ENCODE results near the gene OR51E2. TPM values are rescaled to one million over a fixed set of nuclear protein-coding genes. Genes with fewer than 3 reads are reported as not detected.

The OR51E2 gene
- total RNA-seq, 4 donors from 2014 or later: 0.37 to 10.3 (median 2.0) TPM

DNA sequence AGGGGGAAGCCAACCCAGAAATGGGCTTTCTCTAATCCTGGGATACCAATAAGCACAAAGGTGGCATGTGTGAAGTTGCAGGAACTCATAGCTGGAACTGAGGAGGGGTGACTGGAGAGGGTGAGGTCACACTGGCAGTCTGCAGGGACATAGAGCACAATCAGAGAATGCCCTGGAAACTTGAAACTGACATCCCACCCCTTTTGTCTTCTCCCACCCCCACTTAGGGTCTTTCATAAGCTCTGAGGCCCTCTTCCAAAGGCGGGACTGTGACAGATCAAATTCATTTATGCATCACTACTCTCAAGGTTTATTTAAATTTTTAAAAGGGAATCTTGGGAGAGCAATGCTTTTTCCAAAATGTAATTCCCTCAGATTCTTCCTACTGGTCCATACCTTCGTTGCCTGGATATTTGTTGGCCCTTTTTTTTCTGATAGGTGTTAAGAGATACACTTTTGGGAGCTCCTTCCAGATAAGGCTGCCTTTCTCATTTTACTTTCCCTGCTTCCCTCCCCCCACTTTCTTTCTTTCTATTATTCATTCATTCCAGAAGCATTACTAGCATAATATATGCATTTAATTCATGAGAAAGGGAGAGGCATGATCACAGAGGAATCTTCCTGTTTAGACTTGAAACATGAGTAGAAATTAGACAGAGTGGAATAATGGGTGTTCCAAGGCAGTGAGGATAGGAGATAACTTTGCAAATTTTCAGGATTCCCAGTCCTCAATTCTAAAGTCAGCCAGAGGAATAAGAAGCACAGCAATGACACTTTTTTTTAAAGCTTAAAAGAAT lies 14.8 kb downstream of the OR51E2 start:
- Histone ChIP-seq H3K27ac (no peak overlapping the region), H3K9me3 (no peaks in the 10 kb centered on the region), H3K4me1 (no peaks in the 10 kb centered on the region), H3K36me3 (no peaks in the 10 kb centered on the region), H3K4me3 (no peak overlapping the region), H3K27me3 (no peaks in the 10 kb centered on the region)
- intact Hi-C loops (cut with DNase I; ENCODE audit: low total_unique reads): no loop called here
- in situ Hi-C loops (cut with MboI; ENCODE audit: low pct_ligation_motif_present in 1 of 4, low pct_unique_long_range_greater_than_20kb in 1 of 4, low sequenced_read_pairs in 3 of 4): no loop called here
- 69 to 78% methylated on average over 2 of the region's 2 CpGs for WGBS, 2 donors (ENCODE audit: low coverage in 1 of 2)
- TF ChIP-seq, protein P1, sequence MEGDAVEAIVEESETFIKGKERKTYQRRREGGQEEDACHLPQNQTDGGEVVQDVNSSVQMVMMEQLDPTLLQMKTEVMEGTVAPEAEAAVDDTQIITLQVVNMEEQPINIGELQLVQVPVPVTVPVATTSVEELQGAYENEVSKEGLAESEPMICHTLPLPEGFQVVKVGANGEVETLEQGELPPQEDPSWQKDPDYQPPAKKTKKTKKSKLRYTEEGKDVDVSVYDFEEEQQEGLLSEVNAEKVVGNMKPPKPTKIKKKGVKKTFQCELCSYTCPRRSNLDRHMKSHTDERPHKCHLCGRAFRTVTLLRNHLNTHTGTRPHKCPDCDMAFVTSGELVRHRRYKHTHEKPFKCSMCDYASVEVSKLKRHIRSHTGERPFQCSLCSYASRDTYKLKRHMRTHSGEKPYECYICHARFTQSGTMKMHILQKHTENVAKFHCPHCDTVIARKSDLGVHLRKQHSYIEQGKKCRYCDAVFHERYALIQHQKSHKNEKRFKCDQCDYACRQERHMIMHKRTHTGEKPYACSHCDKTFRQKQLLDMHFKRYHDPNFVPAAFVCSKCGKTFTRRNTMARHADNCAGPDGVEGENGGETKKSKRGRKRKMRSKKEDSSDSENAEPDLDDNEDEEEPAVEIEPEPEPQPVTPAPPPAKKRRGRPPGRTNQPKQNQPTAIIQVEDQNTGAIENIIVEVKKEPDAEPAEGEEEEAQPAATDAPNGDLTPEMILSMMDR (IDR thresholded peaks at IDR 0.05): no peak
- TF ChIP-seq POLR2A (IDR thresholded peaks at IDR 0.05): no peak
- no peak for TF ChIP-seq POLR2AphosphoS5 (IDR thresholded peaks at IDR 0.05)
- TF ChIP-seq EP300 (IDR thresholded peaks at IDR 0.05; ENCODE audit: low read depth): no peak
- no peak for DNase-seq

DNA sequence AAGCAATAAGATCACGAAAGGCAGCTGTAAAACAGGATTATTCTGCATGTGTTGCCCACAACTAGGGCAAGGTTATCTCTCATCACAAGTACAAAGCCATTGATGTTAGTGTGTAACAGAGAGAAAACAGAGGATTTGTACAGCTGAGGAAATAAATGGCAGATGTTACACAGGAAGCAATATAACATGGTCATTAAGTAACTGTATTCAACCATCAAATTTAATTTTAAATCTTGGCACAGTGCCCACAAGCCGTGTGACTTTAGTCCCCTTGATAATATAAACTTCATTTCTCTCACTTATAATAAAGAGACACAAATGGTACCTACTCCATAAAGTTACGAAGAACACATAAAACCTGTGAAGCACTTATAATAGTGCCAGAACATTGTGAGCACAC lies 17.3 kb downstream of the OR51E2 start:
- intact Hi-C loops (cut with DNase I; ENCODE audit: low total_unique reads): no loop called here

DNA sequence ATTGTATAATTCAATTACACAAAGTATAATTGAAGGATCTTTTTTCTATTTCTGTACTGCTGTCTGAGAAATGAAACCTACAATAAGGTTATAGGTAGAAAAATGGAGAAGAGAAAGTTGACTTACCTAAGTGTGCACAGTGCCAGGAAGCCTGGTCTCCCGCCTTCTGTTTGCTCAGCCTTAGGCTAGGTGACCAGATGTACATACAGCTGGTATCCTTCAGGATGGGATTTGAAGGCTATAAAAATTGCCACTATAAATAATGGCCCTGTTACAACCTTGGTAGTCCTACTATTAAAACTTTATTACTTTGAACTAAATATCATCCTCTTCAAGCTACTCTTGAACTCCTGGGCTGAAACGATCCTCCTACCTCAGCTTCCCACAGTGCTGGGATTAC lies 19.7 kb downstream of the OR51E2 start:
- H3K4me1 ChIP-seq: no peaks in the 10 kb centered on the region
- DNase-seq: no peak
- in situ Hi-C loops (cut with MboI; ENCODE audit: low pct_ligation_motif_present in 1 of 4, low pct_unique_long_range_greater_than_20kb in 1 of 4, low sequenced_read_pairs in 3 of 4) (no loop called here), intact Hi-C loops (cut with DNase I; ENCODE audit: low total_unique reads) (no loop called here)
- TF ChIP-seq, protein P1 (IDR thresholded peaks at IDR 0.05): no peak
- TF ChIP-seq POLR2AphosphoS5 (IDR thresholded peaks at IDR 0.05) (peak in 2 of 3 donors; percentile 45 to 50), EP300 (IDR thresholded peaks at IDR 0.05; ENCODE audit: low read depth) (no peak), POLR2A (IDR thresholded peaks at IDR 0.05) (no peak)
- no peaks in the 10 kb centered on the region for H3K27me3 ChIP-seq
- H3K36me3 ChIP-seq: no peaks in the 10 kb centered on the region
- no peak overlapping the region for H3K4me3 ChIP-seq
- 33 to 40% methylated on average over 2 of the region's 2 CpGs for WGBS, 2 donors (ENCODE audit: low coverage in 1 of 2)
- H3K27ac ChIP-seq: no peak overlapping the region
- no peaks in the 10 kb centered on the region for H3K9me3 ChIP-seq

More for the DNA sequence above, 17.3 kb downstream of the OR51E2 start:
- 17 to 29% methylated on average over 3 of the region's 3 CpGs for WGBS, 2 donors (ENCODE audit: low coverage in 1 of 2)
- Histone ChIP-seq H3K27me3 (no peaks in the 10 kb centered on the region), H3K9me3 (no peaks in the 10 kb centered on the region), H3K27ac (no peak overlapping the region), H3K4me3 (no peak overlapping the region), H3K4me1 (no peaks in the 10 kb centered on the region), H3K36me3 (no peaks in the 10 kb centered on the region)
- TF ChIP-seq POLR2AphosphoS5 (IDR thresholded peaks at IDR 0.05) (no peak), EP300 (IDR thresholded peaks at IDR 0.05; ENCODE audit: low read depth) (no peak)
- in situ Hi-C loops (cut with MboI; ENCODE audit: low pct_ligation_motif_present in 1 of 4, low pct_unique_long_range_greater_than_20kb in 1 of 4, low sequenced_read_pairs in 3 of 4): no loop called here
- no peak for DNase-seq

DNA sequence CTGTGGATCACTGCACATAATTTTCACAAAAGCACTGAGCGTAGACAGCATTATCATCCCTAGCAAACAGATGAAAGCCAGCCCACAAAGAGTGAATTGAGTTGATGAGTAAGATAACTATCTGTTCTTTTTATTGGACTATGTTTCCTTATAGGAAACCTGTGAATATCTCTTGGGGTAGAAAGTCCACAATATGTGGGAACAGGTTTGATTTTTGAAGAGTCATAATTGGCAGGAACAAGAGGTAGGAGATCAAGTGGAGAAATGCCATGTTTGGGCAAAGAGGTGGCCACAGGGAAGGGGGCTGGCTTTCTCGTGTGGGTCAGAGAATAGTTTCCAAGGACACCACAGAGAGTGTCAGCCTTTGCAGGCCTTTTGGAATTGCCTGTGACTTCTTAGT lies 23.9 kb downstream of the OR51E2 start:
- no peaks in the 10 kb centered on the region for H3K36me3 ChIP-seq
- in situ Hi-C loops (cut with MboI; ENCODE audit: low pct_ligation_motif_present in 1 of 4, low pct_unique_long_range_greater_than_20kb in 1 of 4, low sequenced_read_pairs in 3 of 4) (no loop called here), intact Hi-C loops (cut with DNase I; ENCODE audit: low total_unique reads) (no loop called here)
- H3K27me3 ChIP-seq: no peaks in the 10 kb centered on the region
- H3K27ac ChIP-seq: no peak overlapping the region
- WGBS, 2 donors (ENCODE audit: low coverage in 1 of 2): 76 to 82% methylated on average over 2 of the region's 2 CpGs
- no peak for DNase-seq
- H3K4me1 ChIP-seq: no peaks in the 10 kb centered on the region
- no peak overlapping the region for H3K4me3 ChIP-seq
- H3K9me3 ChIP-seq: no peaks in the 10 kb centered on the region
- TF ChIP-seq EP300 (IDR thresholded peaks at IDR 0.05; ENCODE audit: low read depth) (no peak), POLR2A (IDR thresholded peaks at IDR 0.05) (no peak), POLR2AphosphoS5 (IDR thresholded peaks at IDR 0.05) (no peak)
- TF ChIP-seq, protein P1 (IDR thresholded peaks at IDR 0.05): no peak

All from transverse colon (tissue), 4 donors.